Measurements from ENCODE around the gene NOM1. TPM values are rescaled to one million over a fixed set of nuclear protein-coding genes. Genes with fewer than 3 reads are reported as not detected.

NOM1 gene
- total RNA-seq, 1 donor from 2014 or later, result 47.2 TPM

GRCh38 chr7:156994417-156994816 is 44.9 kb downstream of the NOM1 start:
- Mint-ChIP-seq H3K27me3 (ENCODE audit: low read depth) (peaks cover 45% of the 10 kb centered on the region), H3K27ac (no peak overlapping the region), H3K4me3 (ENCODE audit: low read depth) (no peak overlapping the region), H3K4me1 (ENCODE audit: low read depth) (no peaks in the 10 kb centered on the region), H3K9me3 (no peaks in the 10 kb centered on the region), H3K36me3 (ENCODE audit: low read depth) (no peaks in the 10 kb centered on the region)
- no peak for DNase-seq (ENCODE audit: low spot score)
- intact Hi-C loops (cut with micrococcal nuclease), result no loop called here

DNA sequence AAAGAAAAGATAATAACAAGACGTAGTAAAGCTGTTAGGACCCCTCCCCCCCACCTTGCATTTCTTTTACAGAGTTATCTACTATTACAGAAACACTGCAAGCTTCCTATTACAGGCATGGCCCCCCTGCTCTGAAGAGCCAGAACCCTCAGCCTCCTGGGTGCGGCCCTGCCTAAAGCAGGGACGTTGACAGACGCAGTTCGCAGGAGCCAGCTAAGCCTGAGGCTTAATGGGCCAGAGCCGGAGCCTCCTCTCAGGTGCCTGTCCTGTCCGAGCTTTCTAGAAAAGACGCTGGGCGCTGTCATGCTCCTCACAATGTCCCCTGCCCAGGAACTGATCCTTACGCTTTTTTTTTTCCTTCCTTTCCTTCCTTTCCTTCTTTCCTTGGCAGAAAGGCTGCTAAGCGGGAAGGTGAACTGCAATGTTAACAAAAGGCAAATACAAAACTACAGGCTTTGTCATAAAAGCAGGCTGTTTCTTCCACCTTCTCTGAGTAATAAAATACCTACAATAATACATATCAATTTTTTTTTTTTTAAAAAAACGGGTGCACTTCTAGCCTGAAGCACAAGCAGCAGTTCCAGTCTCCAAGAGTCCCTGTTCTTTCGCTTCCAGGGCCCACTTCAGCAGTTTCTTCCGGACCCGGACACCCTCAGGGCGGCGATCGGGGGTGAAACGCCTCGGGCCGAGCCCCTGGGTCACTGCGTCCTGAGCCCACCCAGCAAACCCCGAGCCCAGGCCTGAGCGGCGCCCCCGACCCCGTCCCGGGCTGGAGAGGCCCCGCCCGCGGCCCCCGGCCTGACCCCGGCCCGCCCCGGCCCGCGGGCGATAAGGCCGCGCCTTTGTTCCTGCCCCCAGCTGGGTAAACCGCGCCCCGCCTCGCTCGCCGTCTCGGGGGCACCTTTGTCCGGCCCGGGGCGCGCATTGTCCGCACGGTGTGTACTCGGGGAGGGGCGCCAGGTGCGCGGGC is 49.8 kb downstream of the NOM1 start:
- H3K36me3 Mint-ChIP-seq (ENCODE audit: low read depth), result no peaks in the 10 kb centered on the region
- H3K9me3 Mint-ChIP-seq, result no peaks in the 10 kb centered on the region
- peak overlapping the region; percentile 23 for H3K4me3 Mint-ChIP-seq (ENCODE audit: low read depth)
- peaks cover 71% of the 10 kb centered on the region for H3K27me3 Mint-ChIP-seq (ENCODE audit: low read depth)
- intact Hi-C loops (cut with micrococcal nuclease), result no loop called here
- no peak overlapping the region for H3K27ac Mint-ChIP-seq
- no peak for DNase-seq (ENCODE audit: low spot score)
- H3K4me1 Mint-ChIP-seq (ENCODE audit: low read depth), result peaks cover 7% of the 10 kb centered on the region

- H3K4me1 Mint-ChIP-seq (ENCODE audit: low read depth), result peaks cover 10% of the 10 kb centered on the region
- DNase-seq (ENCODE audit: low spot score), result no peak
- H3K27me3 Mint-ChIP-seq (ENCODE audit: low read depth), result peaks cover 78% of the 10 kb centered on the region
- intact Hi-C loops (cut with micrococcal nuclease), result loop anchor here (2.0 kb wide), 1 partner anchor 1623 kb away; no protein-coding TSS in a partner anchor
- H3K27ac Mint-ChIP-seq, result no peak overlapping the region
- peak overlapping the region; percentile 54 for H3K4me3 Mint-ChIP-seq (ENCODE audit: low read depth)
- H3K36me3 Mint-ChIP-seq (ENCODE audit: low read depth), result no peaks in the 10 kb centered on the region
- H3K9me3 Mint-ChIP-seq, result no peaks in the 10 kb centered on the region
Measured at GRCh38 chr7:156999958-157000726, 50.6 kb downstream of the NOM1 start.

- Mint-ChIP-seq H3K9me3 (no peaks in the 10 kb centered on the region), H3K36me3 (ENCODE audit: low read depth) (no peaks in the 10 kb centered on the region), H3K4me1 (ENCODE audit: low read depth) (peaks cover 10% of the 10 kb centered on the region), H3K27me3 (ENCODE audit: low read depth) (peaks cover 73% of the 10 kb centered on the region), H3K4me3 (ENCODE audit: low read depth) (peak overlapping the region; percentile 52), H3K27ac (no peak overlapping the region)
- DNase-seq (ENCODE audit: low spot score), result no peak
- intact Hi-C loops (cut with micrococcal nuclease), result loop anchor here (1.0 to 2.0 kb wide), 2 partner anchors 1192 to 1624 kb away; no protein-coding TSS in a partner anchor
Measured at GRCh38 chr7:157000741-157001653, 51.5 kb downstream of the NOM1 start.

DNA sequence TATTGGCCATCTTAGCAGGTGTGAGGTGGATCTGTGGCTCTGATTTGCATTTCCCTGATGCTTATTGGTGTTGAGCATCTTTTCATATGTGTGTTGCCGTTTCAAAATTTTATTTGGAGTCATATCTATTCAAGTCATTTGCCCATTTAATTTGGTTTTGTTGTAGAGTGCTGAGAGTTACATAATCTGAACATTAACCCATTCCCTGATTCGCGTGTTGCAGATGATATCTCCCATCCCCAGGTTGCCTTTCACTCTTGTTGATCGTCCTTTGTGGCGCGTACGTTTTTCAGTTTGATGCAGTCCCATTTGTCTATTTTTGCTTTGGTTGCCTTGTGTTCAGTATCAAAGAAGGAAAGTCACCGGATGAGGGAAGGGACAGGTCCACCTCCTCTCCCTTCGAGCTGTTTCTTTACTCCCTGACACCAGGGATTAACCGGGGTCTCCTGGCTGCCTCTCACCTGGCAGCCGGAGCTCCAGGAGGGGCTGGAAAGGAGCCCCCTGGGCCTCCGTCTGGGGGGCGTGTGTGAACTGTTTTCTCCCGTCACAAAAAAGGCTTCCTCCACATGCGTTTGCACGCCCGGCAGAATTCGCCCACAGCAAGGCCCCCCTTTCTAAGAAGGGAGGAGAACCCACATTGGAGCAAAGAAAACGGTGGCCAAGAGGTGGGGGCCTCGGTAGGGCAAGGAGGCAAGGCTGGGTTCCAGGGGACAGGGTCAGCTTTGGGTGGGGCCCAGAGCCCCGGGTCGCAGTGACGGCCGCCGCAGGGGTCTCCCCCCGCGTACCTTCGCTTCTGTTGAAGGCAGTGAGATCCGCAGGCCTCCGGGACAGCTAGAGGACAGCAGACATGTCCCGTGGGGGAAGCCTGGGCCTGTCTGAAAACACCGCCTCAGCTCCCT is 52.7 kb downstream of the NOM1 start:
- H3K4me3 Mint-ChIP-seq (ENCODE audit: low read depth), result no peak overlapping the region
- H3K36me3 Mint-ChIP-seq (ENCODE audit: low read depth), result no peaks in the 10 kb centered on the region
- intact Hi-C loops (cut with micrococcal nuclease), result loop anchor here (1.0 to 2.0 kb wide), 2 partner anchors 1193 to 1625 kb away; no protein-coding TSS in a partner anchor
- H3K27me3 Mint-ChIP-seq (ENCODE audit: low read depth), result peaks cover 66% of the 10 kb centered on the region
- DNase-seq (ENCODE audit: low spot score), result no peak
- no peaks in the 10 kb centered on the region for H3K9me3 Mint-ChIP-seq
- H3K27ac Mint-ChIP-seq, result no peak overlapping the region
- H3K4me1 Mint-ChIP-seq (ENCODE audit: low read depth), result peaks cover 10% of the 10 kb centered on the region

- no peaks in the 10 kb centered on the region for H3K9me3 Mint-ChIP-seq
- peaks cover 10% of the 10 kb centered on the region for H3K4me1 Mint-ChIP-seq (ENCODE audit: low read depth)
- H3K36me3 Mint-ChIP-seq (ENCODE audit: low read depth), result no peaks in the 10 kb centered on the region
- DNase-seq (ENCODE audit: low spot score), result no peak
- no peak overlapping the region for H3K27ac Mint-ChIP-seq
- intact Hi-C loops (cut with micrococcal nuclease), result no loop called here
- peaks cover 66% of the 10 kb centered on the region for H3K27me3 Mint-ChIP-seq (ENCODE audit: low read depth)
- H3K4me3 Mint-ChIP-seq (ENCODE audit: low read depth), result no peak overlapping the region
Measured at GRCh38 chr7:157002819-157003421, 53.4 kb downstream of the NOM1 start.

GRCh38 chr7:157003445-157003755 is 53.9 kb downstream of the NOM1 start:
- H3K27me3 Mint-ChIP-seq (ENCODE audit: low read depth), result peaks cover 66% of the 10 kb centered on the region
- H3K36me3 Mint-ChIP-seq (ENCODE audit: low read depth), result no peaks in the 10 kb centered on the region
- no peak overlapping the region for H3K27ac Mint-ChIP-seq
- DNase-seq (ENCODE audit: low spot score), result no peak
- intact Hi-C loops (cut with micrococcal nuclease), result no loop called here
- H3K4me1 Mint-ChIP-seq (ENCODE audit: low read depth), result peaks cover 10% of the 10 kb centered on the region
- no peaks in the 10 kb centered on the region for H3K9me3 Mint-ChIP-seq
- no peak overlapping the region for H3K4me3 Mint-ChIP-seq (ENCODE audit: low read depth)

- no peak overlapping the region for H3K27ac Mint-ChIP-seq
- no peaks in the 10 kb centered on the region for H3K9me3 Mint-ChIP-seq
- DNase-seq (ENCODE audit: low spot score), result no peak
- intact Hi-C loops (cut with micrococcal nuclease), result loop anchor here (2.0 kb wide), 4 partner anchors 17 to 1549 kb away; no protein-coding TSS in a partner anchor
- no peak overlapping the region for H3K4me3 Mint-ChIP-seq (ENCODE audit: low read depth)
- H3K4me1 Mint-ChIP-seq (ENCODE audit: low read depth), result peaks cover 10% of the 10 kb centered on the region
- H3K27me3 Mint-ChIP-seq (ENCODE audit: low read depth), result peaks cover 64% of the 10 kb centered on the region
- no peaks in the 10 kb centered on the region for H3K36me3 Mint-ChIP-seq (ENCODE audit: low read depth)
Measured at GRCh38 chr7:157003756-157004520, 54.4 kb downstream of the NOM1 start.

GRCh38 chr7:157004521-157005455 is 55.3 kb downstream of the NOM1 start:
- H3K36me3 Mint-ChIP-seq (ENCODE audit: low read depth), result no peaks in the 10 kb centered on the region
- peaks cover 10% of the 10 kb centered on the region for H3K4me1 Mint-ChIP-seq (ENCODE audit: low read depth)
- intact Hi-C loops (cut with micrococcal nuclease), result loop anchor here (2.0 to 5.0 kb wide), 5 partner anchors 16 to 1550 kb away; no protein-coding TSS in a partner anchor
- no peaks in the 10 kb centered on the region for H3K9me3 Mint-ChIP-seq
- no peak overlapping the region for H3K27ac Mint-ChIP-seq
- DNase-seq (ENCODE audit: low spot score), result no peak
- peaks cover 65% of the 10 kb centered on the region for H3K27me3 Mint-ChIP-seq (ENCODE audit: low read depth)
- H3K4me3 Mint-ChIP-seq (ENCODE audit: low read depth), result no peak overlapping the region
